Raji (cell line): ENCODE measurements around the gene TADA2B.

Experiments used
- POLR2A ChIP-seq: IDR thresholded peaks from 2 replicates; pipeline ENCODE4 v1.6.1; 2011; ENCODE audit warnings: low read depth, low read length, control low read depth; ENCODE audit not compliant: insufficient read depth

The TADA2B gene

GRCh38 chr4:7070729-7071511 lies 27.7 kb downstream of the TADA2B start:
- 0 out of 2 replicates have a peak, but pooled peaks have one; percentile 26 for TF ChIP-seq POLR2A

GRCh38 chr4:7073059-7073458 lies 29.9 kb downstream of the TADA2B start:
- TF ChIP-seq POLR2A: no peak

DNA sequence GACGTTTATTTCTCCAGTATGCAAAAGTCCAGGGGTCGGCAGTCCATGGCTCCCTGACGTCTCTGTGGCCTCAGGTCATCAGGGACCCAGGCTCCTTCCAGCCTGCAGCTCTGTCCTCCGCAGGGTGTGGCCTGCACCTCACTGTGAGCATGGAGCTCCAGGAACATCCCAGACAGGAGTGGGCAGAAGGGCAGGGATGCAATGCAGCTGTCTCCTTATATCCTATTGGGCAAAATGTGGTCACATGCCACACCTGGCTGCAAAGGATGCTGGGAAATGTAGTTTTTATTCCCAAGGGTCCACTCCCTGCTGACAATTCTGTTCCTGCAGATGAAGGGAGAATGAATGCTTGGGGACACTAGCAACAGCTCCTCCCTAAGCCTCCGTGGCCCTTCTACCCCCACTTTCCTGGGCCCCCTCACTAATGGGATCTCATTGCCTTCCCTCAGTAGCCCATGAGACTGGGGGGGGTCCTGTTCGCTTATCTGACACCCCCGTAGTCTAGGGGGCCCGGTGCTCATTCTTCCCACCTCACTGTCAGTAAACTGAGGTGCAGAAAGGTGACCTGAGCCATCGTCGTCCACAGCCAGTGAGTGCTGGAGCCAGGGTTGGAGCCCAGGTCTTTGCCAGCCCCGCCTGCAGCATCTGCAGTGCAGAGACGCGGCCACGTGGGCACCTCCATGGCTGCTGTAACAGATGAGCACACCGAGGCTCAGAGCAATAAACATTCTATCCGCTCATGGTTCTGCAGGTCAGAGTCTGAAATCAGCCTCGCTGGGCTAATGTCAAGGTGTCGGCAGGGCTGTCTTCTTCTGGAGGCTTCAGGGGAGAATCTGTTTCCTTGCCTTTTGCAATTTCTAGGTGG lies 30.6 kb downstream of the TADA2B start:
- TF ChIP-seq POLR2A: no peak

- no peak for TF ChIP-seq POLR2A
Observed at GRCh38 chr4:7074426-7074825, 31.3 kb downstream of the TADA2B start.

DNA sequence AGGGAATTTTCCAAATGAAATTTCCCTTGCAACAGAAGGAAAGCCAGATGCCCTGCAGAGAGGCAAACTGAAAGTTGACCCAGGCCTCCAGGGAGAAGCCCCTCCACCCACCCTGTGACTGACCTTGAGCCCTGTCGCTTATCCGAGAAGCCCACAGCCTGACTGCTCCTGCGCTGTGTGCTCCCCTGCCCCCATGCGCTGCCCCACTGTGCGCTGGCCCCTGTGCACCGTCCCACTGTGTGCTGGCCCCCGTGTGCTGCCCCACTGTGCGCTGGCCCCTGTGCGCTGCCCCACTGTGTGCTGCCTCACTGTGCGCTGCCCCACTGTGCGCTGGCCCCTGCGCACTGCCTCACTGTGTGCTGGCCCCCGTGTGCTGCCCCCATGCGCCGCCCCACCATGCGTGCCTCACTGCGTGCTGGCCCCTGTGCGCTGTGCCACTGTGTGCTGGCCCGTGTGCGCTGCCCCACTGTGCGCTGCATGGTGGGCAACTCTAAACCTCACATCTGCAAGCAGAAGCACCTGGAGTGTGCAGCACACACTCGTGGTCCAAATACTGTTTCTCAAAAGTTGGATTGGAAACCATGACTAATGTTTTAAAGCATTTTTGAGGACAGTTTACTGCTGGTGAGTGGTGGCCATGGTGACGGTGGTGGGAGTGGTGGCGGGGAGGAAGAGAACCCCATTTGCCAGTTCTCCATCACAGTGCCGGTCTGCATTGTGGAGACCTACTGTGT lies 33.0 kb downstream of the TADA2B start:
- TF ChIP-seq POLR2A: no peak

DNA sequence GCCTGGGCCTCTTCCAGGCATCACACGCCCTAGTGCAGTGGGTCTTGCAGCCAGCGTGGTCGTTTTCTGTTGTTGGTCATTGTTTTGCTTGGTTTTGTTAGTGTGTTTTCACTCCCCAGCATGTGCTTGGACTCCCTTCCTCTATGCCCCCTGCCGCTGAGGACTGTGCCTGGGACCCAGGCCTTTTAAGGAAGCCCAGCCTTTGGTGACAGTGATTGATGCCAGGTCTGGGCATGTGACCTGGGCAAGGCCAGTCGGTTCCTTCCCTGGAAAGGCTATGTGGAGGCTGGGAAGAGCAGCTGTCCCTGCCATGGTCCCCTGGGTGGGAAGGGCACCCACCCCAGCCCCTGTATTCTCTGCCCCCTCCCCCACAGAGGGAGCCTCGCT lies 33.5 kb downstream of the TADA2B start:
- TF ChIP-seq POLR2A: no peak

DNA sequence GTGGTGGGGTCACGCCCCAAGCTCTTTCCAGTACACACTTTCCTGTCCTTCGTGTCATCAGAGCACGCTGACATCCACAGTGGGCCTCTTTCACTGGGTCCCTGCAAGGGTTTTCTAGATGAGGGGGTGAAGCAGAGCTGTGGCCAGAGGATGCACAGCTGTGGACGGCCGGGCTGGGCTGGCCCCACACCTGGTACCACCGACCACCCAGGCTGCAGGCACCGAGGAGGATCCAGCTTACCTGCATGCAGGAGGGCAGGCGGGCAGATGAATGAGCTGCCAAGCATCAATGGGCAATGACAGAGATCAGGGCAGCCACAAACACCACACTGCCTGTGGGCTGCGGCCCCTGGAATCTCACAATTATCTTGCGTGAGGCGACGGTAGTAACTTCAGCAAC lies 34.2 kb downstream of the TADA2B start:
- TF ChIP-seq POLR2A: no peak

- TF ChIP-seq POLR2A: no peak
Observed at GRCh38 chr4:7078025-7078424, 34.9 kb downstream of the TADA2B start.

- no peak for TF ChIP-seq POLR2A
Observed at GRCh38 chr4:7083597-7084563, 40.7 kb downstream of the TADA2B start.

DNA sequence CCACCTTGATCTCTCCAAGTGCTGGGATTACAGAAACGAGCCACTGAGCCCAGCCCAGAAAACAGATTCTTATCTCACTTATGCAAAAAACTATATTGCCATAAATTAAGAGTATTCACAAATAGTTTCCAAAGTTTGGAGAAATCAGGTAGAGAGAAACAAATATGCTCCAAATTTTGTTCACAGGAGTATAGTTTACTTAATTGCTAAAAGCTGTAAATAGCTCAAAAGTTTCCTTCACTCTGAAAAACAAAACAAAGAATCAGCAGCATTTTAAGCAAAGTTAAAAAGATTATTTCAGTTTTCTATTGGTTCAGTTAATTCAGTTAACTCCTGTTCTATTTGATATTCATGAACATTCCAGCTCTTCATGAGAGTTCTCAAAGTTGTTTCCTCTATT lies 43.2 kb downstream of the TADA2B start:
- TF ChIP-seq POLR2A: no peak

DNA sequence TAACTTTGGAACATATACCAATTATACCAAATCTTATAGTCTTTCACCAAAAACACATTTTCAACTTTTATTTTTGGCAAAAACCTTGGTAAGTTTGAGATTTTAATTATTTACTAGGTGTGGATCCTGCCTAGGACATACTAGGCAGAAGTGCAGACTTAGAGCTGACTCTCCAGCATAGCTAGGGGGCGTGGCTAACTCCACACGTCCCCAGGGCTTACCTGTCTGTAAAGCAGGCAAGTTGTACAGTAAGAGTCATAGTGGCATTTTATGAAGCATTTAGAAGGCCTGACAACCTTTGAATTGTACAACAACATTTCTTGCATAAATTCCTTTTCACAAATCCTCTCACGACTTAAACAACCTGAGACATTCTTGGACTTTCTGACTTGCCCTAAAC lies 43.9 kb downstream of the TADA2B start:
- TF ChIP-seq POLR2A: no peak

GRCh38 chr4:7089213-7089986 lies 46.2 kb downstream of the TADA2B start:
- no peak for TF ChIP-seq POLR2A

DNA sequence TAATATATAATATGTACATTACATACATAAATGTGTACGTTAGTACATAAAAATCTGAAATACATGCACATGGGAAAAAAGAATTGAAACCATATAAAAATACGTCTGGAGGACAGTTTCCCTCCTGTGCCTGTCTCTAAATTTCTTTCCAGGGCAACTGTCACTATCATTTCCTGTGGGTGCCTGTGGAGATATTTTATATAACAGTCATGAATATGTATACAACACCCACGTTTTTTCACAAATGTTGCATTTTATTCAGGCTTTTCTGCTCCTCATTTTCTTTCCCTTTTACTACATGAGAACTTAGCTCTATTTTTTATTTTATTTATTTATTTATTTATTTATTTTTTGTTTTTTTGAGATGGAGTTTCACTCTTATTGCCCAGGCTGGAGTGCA lies 48.9 kb downstream of the TADA2B start:
- TF ChIP-seq POLR2A: no peak

- no peak for TF ChIP-seq POLR2A
Observed at GRCh38 chr4:7094916-7095315, 51.7 kb downstream of the TADA2B start.

DNA sequence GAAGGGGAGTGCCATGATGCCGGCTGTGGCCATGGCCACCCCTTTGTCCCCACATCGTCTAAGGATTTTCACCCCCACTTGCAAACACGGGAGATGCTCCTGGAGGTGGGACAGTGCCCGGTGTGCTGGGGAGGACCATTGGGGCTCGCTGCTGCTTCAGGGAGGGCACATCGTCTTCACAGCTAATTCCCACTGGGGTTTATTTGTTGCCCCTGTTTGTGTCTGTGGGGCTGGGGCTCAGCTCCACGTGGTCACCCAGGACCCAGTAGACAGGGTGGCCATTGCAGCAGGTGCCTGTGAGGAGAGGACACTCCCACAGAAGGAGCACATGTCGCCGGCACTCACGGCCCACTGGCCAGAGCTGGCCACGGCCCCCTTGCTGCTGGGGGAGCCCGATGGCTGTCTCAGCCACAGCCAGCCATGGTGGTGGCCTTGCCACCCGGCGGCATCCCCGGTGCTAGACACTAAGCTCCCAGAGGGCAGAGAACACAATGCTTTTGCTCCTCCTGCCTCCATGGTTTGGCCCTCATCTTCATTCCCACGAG lies 52.5 kb downstream of the TADA2B start:
- no peak for TF ChIP-seq POLR2A
